Stimulated activated CD4-positive, alpha-beta T cell treated with anti-CD3 and anti-CD28 coated beads, Interleukin-2, amount 100 ng/mL, for 48 hours (primary cell): ENCODE measurements around the gene GXYLT1.
"Not testable (repeated sequence)": the region's sequence is repeated elsewhere in the genome, so short reads cannot be mapped to it uniquely, and the experiment has no call there.

ENCODE experiments used
- DNase-seq, 2 donors: peaks; one replicate each; pipeline ENCODE4 v3.0.0-alpha.2; 2020

GXYLT1 gene

DNA sequence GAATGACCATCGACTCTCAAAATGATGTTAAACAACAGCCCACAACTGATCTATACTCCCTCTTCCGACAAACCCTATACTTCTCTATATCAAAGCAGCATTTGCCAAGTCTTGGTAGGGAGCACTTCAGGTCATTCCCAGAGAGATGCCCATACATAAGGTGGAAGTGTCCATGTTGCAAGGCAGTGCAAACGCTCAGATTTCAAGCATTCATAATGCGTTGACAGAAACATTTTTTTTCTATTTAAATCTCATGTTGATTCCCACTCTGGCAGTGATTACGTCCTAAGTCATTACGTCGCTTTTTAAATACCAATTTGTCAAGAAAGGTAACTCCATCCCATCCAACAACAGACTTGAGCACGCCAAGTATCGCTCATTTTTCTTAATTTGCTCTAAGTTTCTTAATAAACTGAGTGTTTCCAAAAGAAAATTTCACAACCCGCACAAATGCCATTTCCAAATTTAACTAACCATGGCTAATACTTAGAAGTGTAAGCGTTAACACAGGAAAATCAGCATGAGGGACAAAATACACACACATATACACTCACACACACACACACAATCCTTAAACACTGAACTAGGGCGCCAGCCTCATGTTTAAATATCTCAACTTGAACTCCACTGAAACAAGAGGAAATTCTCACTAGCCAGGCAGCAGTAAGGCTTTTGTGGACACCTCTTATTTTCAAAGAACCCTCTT is 1.1 kb downstream of the GXYLT1 start:
- no peak for DNase-seq

DNA sequence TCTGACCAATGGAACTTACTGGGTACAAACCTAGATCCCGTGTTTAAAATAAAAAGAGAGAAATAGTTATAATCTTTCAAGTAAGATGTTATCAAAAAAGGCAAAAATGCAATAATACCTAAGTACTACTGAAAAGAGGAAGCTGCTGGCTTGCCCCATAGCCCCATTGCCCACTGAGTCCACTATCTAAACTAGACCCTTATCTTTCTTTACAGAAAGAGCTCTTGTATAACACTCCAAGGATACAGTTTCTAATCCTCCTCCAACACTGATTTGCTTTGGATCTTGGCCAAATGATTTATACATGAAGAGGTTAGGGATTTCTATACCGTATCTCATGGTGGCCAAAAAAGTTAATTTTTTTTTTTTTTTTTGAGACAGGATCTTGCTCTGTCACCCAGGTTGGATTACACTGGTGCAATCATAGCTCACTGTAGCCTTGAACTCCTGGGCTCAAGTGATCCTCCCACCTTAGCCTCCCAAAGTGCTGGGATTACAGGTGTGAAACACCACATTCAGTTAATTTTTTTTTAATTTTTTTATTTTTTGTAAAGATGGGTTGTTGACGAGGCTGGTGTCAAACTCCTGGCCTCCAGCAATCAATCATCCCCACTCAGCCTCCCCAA is 2.6 kb downstream of the GXYLT1 start:
- no peak for DNase-seq

DNA sequence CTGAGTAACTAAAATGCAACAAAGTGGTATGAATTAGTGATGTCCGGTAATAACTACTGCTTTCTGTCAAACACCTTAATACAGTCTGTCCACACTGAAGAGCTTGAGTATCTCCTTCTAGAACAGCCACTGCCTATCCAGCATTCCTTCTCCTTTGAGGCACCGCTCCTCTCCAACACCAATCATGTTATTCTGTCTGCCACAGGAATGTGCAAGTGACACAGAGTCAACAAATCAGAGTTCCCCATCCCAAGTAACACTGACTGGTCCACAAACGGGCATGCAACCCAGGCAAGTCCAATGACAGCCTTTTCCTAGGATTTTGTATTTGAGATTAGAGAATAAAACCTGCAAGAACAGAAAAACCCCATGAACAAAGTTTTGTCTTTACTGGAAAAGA is 3.8 kb downstream of the GXYLT1 start:
- DNase-seq: no peak

DNA sequence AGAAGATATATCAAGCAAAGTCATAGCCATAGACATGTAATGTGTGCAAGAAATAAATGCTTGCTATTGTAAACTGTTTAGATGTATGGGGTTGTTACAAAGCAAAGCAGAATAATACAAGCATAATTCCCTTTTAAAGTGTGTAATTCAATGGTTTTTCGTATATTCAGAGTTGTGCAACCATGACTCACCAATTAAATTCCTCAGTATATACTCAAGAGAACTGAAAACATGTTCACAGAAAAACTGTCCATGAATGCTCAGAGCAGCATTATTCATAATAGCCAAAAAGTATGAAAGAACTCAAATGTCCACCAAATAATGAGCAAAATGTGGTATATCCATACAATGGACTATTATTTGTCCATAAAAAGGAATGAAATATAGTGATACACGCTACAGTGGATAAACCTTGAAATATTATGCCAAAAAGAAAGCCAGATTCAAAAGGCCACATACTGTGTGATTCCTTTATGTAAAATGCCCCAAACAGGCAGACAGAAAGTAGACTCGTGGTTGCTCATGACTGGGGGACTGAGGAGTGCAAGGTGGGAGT is 9.3 kb downstream of the GXYLT1 start:
- no peak for DNase-seq

DNA sequence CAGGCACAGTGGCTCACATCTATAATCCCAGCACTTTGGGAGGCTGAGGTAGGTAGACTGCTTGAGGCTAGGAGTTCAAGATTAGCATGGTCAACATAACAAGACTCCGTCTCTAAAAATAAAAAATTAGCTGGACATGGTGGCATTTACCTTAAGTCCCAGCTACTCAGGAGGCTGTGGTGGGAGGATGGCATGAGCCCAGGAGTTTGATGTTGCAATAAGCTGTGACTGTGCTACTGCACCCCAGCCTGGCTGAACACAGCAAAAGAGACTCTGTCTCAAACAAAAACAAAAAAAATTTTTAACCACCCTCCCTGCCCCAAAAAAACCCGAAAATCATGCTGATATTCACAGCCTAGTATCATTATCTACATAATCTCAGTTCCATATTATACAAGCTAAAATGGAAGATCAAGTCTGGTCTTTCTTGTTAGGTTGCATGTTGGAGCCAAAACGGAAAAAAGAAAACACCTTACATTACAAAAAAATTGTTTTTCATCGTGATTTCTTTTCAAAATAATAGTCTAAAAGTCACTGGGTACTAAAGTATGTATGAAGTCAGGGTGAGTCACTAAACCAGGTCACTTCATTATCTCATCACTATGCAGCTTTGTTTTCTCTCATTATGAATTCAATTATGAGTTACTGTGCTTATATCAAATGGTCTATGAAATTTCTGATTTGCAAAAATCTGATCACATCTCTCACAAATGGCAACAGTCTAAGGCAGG is 13.8 kb downstream of the GXYLT1 start:
- no peak for DNase-seq

DNA sequence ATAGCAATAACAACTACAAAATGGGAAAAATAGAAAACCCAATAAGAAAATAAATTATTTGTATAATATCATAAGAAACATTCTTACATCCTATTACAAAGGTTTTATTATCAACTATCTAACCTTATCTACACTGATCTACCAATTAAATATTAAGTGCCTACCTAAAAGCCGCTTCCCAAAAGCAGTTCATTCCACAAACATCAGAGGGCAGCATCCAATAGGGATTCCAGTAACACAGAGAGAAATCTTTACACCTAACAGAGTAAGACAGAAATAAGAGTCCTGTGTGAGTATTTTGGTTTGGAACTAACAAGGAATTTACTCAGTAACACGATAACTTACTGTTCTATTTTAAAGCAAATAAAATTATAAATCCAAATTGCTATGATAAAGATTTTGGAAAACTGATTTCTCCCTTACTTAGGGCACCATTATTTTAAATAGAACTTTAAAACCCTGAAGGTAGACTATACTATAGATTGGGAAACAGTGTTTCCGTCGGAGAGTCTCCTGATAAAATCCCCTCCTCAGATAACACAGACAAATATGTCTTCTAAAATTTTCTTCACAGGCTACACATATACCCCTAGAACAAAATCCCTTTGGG is 15.0 kb downstream of the GXYLT1 start:
- no peak for DNase-seq

DNA sequence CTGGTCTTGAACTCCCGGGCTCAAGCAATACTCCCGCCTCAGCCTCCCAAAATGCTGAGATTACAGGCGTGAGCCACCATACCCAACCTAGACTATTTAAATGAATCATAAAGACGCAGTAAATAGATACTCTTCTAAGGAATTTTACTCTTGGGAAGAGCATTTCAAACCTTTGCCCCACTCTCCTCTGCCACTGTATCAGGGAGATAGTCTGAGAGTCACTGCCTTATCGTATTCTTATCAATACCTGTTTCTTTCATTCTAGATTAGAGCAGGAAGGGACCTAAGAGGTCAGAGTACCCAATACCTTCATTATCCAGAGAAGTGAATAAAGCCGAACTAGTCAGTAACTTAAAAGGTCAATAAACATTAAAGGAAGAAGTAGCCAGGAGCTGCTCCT is 15.8 kb downstream of the GXYLT1 start:
- no peak for DNase-seq

DNA sequence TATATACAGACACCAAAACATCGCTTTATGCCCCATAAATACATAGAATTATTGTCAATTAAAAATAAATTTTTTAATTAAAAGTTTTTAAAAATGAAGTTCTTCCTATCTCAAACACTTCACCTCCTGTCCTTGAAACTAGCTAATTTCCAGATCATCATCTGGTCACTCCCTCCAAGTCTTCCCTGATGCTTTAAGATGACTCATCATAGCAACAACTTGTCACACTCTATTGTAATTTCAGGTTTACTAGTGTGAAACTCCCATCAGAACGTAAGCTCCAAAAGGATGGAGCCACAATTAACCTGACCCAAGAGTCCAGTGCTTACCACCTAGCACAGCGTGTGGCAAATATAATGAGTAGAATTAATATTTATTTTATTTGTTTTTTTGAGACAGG is 16.3 kb downstream of the GXYLT1 start:
- DNase-seq: no peak

DNA sequence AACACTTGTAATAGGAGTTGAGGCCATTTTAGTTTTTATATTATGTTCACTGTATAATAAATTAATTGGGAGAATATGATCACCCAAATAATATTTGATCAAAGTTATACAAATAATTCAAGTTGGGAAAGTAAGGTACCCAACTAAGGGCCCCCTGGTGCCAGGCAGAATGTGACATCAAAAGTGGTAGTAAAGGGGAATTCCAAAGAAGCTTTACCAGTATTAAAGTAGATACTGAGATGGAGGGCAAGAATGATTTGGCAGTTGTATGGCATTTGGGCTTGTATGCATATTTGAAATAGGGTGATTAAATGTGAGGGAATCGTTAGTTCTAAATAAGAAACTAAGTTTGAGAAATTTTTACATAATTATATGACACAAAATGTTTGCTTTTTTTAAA is 17.7 kb downstream of the GXYLT1 start:
- DNase-seq: no peak

DNA sequence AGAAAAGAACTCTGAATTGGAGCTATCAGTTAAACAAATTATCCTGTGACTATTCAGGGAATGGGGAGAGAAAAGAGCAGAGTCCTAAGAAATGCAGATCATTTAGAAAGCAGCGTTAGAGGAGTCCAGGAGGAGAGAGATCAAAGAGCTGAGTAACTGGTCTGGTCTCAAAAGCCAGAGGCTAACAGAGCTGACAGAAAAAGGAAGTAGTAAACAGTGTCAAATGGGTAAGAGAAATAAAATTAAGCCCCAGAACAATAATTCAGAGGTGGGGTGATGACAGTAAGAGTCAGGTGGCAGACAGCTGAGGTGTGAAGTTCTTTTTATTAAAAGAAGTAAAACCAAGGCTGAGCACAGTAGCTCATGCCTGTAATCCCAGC is 19.3 kb downstream of the GXYLT1 start:
- no peak for DNase-seq

DNA sequence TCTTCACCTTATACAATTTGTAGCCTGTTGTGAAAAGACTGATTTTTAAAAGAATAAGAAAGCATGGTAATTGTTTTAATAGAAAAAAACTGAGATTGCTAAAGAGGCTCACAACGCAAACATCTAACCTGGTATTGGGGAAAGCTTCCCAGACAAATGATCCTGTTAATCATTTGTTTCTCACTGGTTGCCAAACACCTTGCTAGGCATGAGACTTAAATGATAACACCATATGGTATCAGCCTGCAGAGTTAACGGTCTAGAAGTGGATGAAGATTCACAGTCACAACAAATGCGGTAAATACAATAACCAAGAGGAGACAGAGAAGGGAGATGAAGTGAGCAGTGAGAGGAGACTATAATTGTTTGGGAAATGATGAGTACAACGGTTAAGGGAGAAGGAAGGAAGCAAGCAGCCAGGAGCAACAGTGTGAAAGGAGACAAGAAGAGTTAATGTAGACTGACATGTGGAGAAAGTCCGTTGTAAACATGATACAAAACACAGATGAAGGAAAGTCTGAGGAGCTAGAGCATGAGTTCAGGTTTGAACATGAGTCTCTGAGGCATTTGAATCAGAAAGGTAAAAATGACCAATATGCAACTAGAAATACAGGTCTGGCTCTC is 19.8 kb downstream of the GXYLT1 start:
- no peak for DNase-seq

DNA sequence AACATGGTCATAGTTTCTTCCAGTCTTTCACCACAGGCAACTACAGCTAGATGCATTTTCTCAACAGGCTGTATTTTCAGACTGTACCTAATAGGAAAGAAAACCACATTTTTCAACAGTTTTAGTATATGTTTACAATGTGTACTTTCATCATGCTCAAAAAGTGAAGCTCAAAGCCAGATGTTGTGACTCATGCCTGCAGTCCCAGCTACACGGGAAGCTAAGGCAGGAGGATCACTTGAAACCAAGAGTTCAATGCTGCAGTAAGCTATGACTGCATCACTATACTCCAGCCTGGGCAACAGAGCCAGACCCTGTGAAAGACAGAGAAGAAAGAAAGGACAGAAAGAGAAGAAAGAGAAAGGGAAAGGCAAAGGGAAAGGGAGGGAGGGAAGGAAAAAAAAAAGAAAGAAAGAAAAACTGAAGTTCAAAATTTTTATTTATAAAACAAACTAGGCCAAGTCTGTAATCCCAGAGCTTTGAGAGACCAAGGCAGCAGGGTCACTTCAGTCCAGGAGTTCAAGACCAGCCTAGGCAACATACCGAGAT is 25.5 kb downstream of the GXYLT1 start:
- no peak for DNase-seq

DNA sequence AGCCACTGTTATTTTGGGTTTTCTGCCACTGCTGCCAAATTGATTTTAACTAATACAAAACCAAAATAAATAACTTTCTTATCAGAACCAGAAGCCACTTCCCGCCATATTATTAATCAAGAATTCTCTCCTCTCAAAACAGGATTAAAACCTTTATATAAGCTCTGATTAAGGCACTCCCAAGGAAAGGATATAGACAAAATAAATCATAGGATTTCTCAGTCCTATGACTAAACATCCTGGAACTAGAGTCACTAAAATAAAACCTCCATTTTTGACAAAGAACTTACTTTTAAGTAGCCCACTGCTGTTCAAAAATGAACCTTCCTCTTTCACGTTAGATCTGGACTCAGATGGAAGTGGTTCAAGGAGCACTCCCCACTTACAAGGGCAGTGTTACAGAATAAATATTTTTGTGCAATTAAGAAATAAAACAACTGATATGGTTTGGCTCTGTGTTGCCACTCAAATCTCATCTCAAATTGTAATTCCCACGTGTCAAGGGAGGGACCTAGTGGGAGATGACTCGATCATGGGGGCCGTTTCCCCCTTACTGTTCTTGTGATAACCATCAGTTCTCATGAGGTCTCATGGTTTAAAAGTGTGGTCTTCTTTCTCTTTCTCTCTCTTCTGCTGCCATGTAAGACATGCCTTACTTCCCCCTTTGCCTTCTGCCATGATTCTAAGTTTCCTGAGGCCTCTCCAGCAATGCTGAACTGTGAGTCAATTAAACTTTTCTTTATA is 26.4 kb downstream of the GXYLT1 start:
- DNase-seq: no peak

DNA sequence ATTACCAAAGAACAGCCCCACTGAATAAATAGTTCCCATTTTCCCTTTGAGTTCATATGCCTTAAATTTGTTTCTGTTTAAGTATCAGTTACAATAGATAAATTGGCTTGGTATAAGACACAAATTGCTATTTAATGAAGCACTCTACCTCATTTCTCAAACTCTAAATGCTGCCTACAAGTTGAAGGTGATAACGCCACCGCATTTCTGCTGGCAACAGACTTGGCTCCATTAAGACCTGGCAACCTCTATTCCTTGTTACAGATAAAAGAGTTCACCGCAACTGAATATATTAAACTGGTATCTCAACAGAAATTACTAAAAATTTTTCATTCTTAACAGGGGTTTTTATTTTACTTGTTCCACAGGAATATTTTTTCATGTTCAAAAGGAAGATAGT is 35.6 kb downstream of the GXYLT1 start:
- DNase-seq: no peak

DNA sequence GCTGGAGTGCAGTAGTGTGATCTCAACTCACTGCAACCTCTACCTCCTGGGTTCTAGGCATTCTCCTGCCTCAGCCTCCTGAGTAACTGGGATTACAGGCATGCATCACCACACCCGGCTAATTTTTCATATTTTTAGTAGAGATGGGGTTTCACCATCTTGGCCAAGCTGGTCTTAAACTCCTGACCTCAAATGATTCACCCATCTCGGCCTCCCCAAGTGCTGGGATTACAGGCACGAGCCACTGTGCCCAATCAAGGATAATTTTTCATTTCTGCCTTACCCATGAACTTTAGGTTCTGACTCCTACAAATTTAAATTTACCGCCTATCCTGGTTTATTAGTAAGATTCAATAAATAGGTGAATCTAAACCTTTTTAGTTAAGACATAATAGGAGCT is 37.9 kb downstream of the GXYLT1 start:
- not testable (repeated sequence) for DNase-seq

DNA sequence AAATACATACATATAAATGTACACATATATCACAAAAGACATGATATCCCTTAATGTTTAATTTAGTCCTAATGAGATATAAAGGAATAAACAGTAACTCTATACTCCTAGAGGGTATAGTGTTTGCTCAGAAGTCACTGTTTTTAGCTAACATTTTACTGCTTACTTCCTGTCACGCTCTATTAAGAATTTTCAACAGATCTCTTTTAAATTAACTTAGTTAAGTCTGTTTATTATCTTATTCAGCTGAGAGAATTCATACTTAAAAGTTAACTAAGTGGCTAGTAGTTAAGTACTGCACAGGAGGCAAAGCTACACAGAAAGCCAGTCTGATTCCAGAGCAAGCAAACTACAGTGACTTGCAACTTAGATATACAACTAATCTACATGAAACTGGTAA is 39.9 kb downstream of the GXYLT1 start:
- DNase-seq: no peak

DNA sequence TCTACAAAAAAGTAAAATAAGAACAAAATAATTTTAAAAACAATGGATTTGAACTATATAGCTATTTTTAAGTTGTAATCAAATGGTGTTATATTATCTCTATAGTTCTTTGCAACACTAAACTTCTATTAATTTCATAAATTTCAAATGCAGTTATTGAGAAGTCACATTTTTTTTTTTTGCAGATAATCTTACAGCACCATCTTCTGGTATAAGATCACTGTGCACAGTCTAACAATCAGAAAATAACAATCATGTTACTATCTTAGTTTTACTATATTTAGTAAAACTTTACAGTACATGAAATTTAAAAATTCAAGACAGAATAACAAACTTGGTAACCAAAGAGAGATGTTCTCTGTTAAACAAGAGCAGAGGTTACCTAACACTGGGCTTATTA is 40.6 kb downstream of the GXYLT1 start:
- DNase-seq: no peak

DNA sequence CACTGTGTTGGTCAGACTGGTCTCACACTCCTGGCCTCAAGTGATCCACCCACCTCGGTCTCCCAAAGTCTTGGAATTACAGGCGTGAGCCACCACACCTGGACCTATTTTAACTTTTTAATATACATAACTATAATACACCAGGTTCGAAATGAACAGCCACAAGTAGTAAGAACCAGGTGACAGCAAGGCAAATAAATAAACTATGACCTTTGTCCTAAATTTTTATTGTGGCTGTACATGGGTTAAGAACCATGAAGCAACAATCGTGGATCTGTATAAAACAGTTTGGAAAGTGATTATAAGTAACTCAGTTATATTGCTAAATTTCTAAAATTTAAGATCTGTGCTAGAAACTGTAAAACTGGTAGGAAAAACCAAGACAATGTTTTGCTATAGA is 41.5 kb downstream of the GXYLT1 start:
- no peak for DNase-seq

DNA sequence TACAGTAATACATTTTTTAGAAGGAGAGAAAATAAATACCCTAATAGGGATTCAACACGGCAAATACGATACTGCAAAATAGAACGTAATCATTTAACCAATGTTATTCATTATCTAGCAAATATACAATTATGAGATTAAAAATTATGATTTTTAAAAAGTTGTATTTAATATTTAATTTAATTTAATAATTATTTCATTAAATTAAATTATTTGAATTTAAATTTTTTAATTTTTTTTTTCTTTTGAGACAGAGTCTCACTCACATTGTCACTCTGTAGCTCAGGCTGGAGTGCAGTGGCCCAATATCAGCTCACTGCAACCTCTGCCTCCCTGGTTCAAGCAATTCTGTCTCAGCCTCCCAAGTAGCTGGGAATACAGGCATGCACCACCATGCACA is 42.0 kb downstream of the GXYLT1 start:
- no peak for DNase-seq

DNA sequence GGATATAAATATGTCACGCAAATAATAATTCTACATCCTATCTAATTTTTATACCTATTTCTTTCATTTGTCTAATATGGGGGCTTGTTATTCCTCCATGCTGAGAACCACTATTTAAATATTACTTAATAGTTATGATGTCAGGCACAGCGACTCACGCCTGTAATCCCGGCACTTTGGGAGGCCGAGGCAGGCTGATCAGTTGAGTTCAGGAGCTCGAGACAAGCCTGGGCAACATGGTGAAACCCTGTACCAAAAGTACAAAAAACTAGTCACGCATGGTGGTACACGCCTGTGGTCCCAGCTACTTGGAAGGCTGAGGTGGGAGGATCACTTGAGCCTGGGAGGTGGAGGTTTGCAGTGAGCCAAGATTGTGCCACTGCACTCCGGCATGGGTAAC is 45.2 kb downstream of the GXYLT1 start:
- DNase-seq: no peak

DNA sequence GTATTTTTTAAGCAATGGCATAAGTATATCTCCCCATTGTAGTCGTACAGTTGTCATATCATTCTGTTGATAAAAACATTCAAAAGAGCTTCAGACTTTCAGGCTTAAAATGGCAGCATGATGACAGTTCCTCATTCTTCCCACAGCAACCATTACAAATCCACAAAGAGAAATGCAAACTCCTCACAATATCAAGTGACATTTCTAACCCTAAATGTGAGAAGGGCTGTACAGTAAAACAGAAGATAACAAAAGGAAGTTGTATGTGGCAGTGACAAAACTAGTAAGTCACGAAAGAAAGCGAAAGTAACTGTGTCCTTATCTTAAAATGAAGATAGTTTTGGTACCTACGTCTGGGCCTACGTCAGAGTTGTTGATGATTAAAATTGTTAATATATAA is 46.7 kb downstream of the GXYLT1 start:
- DNase-seq: no peak

DNA sequence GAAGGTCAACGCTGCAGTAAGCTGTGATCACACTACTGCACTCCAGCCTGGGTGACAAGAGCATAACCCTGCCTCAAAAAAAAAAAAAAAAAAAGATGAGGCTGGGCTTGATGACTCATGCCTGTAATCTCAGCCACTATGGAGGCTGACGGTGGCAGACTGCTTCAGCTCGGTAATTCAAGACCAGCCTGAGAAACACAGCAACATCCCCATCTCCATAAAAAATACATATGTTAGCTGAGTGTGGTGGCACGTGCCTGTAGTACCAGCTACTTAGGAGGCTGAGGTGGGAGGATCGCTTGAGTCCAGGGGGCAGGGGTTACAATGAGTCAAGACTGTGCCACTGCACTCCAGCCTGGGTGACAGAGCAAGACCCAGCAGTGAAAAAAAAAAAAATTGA is 50.4 kb downstream of the GXYLT1 start:
- no peak for DNase-seq
